CD14-positive monocyte (primary cell): Measurements from ENCODE around the gene SGMS1. TPM values are rescaled to one million over a fixed set of nuclear protein-coding genes. Genes with fewer than 3 reads are reported as not detected.

Experiments
- DNase-seq, 3 donors: peaks; one replicate each; pipeline ENCODE4 v3.0.0-alpha.2; 2011 to 2022
- H2AFZ ChIP-seq: 2 replicates; pipeline ENCODE4 v1.6.0; 2012; ENCODE audit warnings: mild to moderate bottlenecking, low read depth, low read length, inconsistent platforms; ENCODE audit not compliant: insufficient read depth, poor library complexity, severe bottlenecking
- H3K27ac ChIP-seq, 2 donors: 1 replicate in 1 of 2; 2 replicates in 1 of 2; pipeline ENCODE4 v1.5.1; 2012 to 2013; ENCODE audit warnings: low read length in 2 of 2, control low read depth in 1 of 2, inconsistent platforms in 1 of 2, low read depth in 1 of 2, mild to moderate bottlenecking in 1 of 2
- H3K27me3 ChIP-seq, 2 donors: one replicate each; pipeline versions ENCODE4 v1.6.0 to v1.6.1; 2011 to 2013; ENCODE audit warnings: low read length in 2 of 2; ENCODE audit not compliant: control insufficient read depth in 2 of 2, insufficient read depth in 2 of 2
- H3K36me3 ChIP-seq, 2 donors: replicated peaks in 1 of 2; 1 replicate in 1 of 2; 2 replicates in 1 of 2; pipeline versions ENCODE4 v1.5.1 to v1.6.1; 2012 to 2013; ENCODE audit warnings: low read length in 2 of 2, control low read depth in 1 of 2, inconsistent platforms in 1 of 2, mild to moderate bottlenecking in 1 of 2; ENCODE audit not compliant: insufficient read depth in 2 of 2, control insufficient read depth in 1 of 2
- H3K4me1 ChIP-seq, 2 donors: 1 replicate in 1 of 2; 2 replicates in 1 of 2; pipeline versions ENCODE4 v1.5.1 to v1.6.1; 2012 to 2013; ENCODE audit warnings: low read length in 2 of 2, control low read depth in 1 of 2, inconsistent platforms in 1 of 2, mild to moderate bottlenecking in 1 of 2, moderate library complexity in 1 of 2; ENCODE audit not compliant: insufficient read depth in 2 of 2, control insufficient read depth in 1 of 2
- H3K4me2 ChIP-seq: replicated peaks from 2 replicates; pipeline ENCODE3; 2012; ENCODE audit warnings: low read length, moderate library complexity, mild to moderate bottlenecking; ENCODE audit not compliant: poor library complexity, severe bottlenecking; ENCODE audit errors: extremely low read depth
- H3K4me3 ChIP-seq, 3 experiments: fragments of 200-600 bp in 1 of 3; sonication (generic) in 1 of 3; replicated peaks in 1 of 3; 1 replicate in 2 of 3; 2 replicates in 1 of 3; pipeline ENCODE4 v1.5.1; 2011 to 2013; ENCODE audit warnings: low read length in 3 of 3, mild to moderate bottlenecking in 3 of 3, control low read depth in 2 of 3, low read depth in 2 of 3, inconsistent platforms in 1 of 3, moderate library complexity in 1 of 3
- H3K79me2 ChIP-seq: 2 replicates; pipeline ENCODE4 v1.6.0; 2012; ENCODE audit warnings: mild to moderate bottlenecking, control low read depth, inconsistent platforms, low read length, moderate library complexity; ENCODE audit not compliant: insufficient read depth
- H3K9ac ChIP-seq: 2 replicates; pipeline ENCODE4 v1.6.0; 2017; ENCODE audit warnings: low read length, mild to moderate bottlenecking; ENCODE audit not compliant: insufficient read depth, poor library complexity, severe bottlenecking
- H3K9me3 ChIP-seq, 2 donors: replicated peaks in 1 of 2; 1 replicate in 1 of 2; 2 replicates in 1 of 2; pipeline versions ENCODE4 v1.5.1 to v1.6.1; 2012 to 2013; ENCODE audit warnings: low read length in 2 of 2, control low read depth in 1 of 2; ENCODE audit not compliant: control insufficient read depth in 1 of 2, insufficient read depth in 1 of 2
- H4K20me1 ChIP-seq: 2 replicates; pipeline ENCODE4 v1.6.0; 2012; ENCODE audit warnings: mild to moderate bottlenecking, low read length, control low read depth, moderate library complexity; ENCODE audit not compliant: insufficient read depth
- H3K27ac Mint-ChIP-seq, 7 donors: one replicate each; pipeline ENCODE4 v1.8.0; 2020; ENCODE audit warnings: mild to moderate bottlenecking in 7 of 7, mixed read lengths in 7 of 7, moderate library complexity in 6 of 7, inconsistent platforms in 2 of 7
- H3K27me3 Mint-ChIP-seq, 3 donors: one replicate each; pipeline ENCODE4 v1.8.0; 2021 to 2022; ENCODE audit warnings: low read depth in 3 of 3, mild to moderate bottlenecking in 3 of 3, mixed read lengths in 3 of 3, moderate library complexity in 3 of 3, inconsistent platforms in 1 of 3
- H3K36me3 Mint-ChIP-seq, 2 donors: one replicate each; pipeline ENCODE4 v1.8.0; 2020; ENCODE audit warnings: mixed read lengths in 2 of 2, inconsistent platforms in 1 of 2, mild to moderate bottlenecking in 1 of 2
- H3K4me1 Mint-ChIP-seq: one replicate; pipeline ENCODE4 v1.8.0; 2020; ENCODE audit warnings: mild to moderate bottlenecking, mixed read lengths
- H3K4me3 Mint-ChIP-seq, 2 donors: one replicate each; pipeline ENCODE4 v1.8.0; 2020; ENCODE audit warnings: mild to moderate bottlenecking in 2 of 2, mixed read lengths in 2 of 2, moderate library complexity in 1 of 2
- H3K9me3 Mint-ChIP-seq, 7 donors: one replicate each; pipeline ENCODE4 v1.8.0; 2020 to 2022; ENCODE audit warnings: mixed read lengths in 7 of 7, mild to moderate bottlenecking in 6 of 7, moderate library complexity in 6 of 7, inconsistent platforms in 2 of 7
- WGBS: methylation state at CpG from one replicate; pipeline ENCODE4 v1.1.5; 2013; ENCODE audit warnings: missing lambda C conversion rate; ENCODE audit not compliant: insufficient coverage; 5-methylcytosine and 5-hydroxymethylcytosine counted together
- intact Hi-C, 2 donors: fragments of 100-400 bp; cut with micrococcal nuclease; formaldehyde crosslinking; loops; one replicate each; pipeline versions ENCODE4 v1.15.0 to v1.15.1; 2023
- polyA plus RNA-seq, 3 donors: library from polyadenylated mRNA; depleted of rRNA in 1 of 3; unstranded in 2 of 3; stranded (reverse) in 1 of 3; fragments of 300-500 nt in 2 of 3; fragments of >200 nt in 1 of 3; fragmentation: Illumina TruSeq in 2 of 3; gene quantifications; 1 replicate in 2 of 3; 2 replicates in 1 of 3; pipeline ENCODE4 v1.2.3, GENCODE V29; 2012 to 2021
- TF ChIP-seq, protein P1 (sequence below): fragments of 200-600 bp; IDR thresholded peaks from one replicate; pipeline ENCODE4 v1.8.0; 2022; ENCODE audit warnings: antibody characterized with exemption, mild to moderate bottlenecking

Gene SGMS1
- polyA plus RNA-seq, 3 donors: 19.5 to 20.6 (median 20.4) TPM

DNA sequence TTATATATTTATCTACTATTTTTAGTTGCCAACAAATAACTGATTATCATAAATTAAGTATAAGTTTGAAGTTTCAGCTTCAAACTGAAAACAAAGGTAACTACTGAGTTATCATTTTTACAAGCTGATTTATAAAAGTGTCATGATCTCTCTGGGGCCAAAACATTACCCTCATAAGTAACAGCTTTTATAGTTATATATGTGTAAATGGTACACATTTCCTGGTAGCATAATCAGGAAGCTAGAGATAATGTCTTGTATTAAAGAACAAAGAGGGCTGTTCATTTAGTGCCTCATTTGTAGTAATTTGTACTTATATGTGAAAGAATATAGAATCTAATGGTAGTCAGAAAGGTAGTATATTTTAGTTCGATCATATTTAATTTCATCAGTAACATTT lies 162.6 kb downstream of the SGMS1 start:
- H2AFZ ChIP-seq: no peak overlapping the region
- TF ChIP-seq, protein P1, sequence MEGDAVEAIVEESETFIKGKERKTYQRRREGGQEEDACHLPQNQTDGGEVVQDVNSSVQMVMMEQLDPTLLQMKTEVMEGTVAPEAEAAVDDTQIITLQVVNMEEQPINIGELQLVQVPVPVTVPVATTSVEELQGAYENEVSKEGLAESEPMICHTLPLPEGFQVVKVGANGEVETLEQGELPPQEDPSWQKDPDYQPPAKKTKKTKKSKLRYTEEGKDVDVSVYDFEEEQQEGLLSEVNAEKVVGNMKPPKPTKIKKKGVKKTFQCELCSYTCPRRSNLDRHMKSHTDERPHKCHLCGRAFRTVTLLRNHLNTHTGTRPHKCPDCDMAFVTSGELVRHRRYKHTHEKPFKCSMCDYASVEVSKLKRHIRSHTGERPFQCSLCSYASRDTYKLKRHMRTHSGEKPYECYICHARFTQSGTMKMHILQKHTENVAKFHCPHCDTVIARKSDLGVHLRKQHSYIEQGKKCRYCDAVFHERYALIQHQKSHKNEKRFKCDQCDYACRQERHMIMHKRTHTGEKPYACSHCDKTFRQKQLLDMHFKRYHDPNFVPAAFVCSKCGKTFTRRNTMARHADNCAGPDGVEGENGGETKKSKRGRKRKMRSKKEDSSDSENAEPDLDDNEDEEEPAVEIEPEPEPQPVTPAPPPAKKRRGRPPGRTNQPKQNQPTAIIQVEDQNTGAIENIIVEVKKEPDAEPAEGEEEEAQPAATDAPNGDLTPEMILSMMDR: no peak
- no peak overlapping the region for H3K27ac ChIP-seq
- Mint-ChIP-seq H3K27ac (no peak overlapping the region), H3K4me1 (peaks cover 69% of the 10 kb centered on the region), H3K4me3 (no peak overlapping the region), H3K9me3 (peaks cover 0 to 2% (median 0%) of the 10 kb centered on the region in 7 donors), H3K36me3 (peaks cover 13% of the 10 kb centered on the region in 2 donors), H3K27me3 (peaks cover 0 to 2% (median 1%) of the 10 kb centered on the region in 3 donors)
- H4K20me1 ChIP-seq: no peaks in the 10 kb centered on the region
- H3K4me3 ChIP-seq: no peak overlapping the region
- H3K79me2 ChIP-seq: no peaks in the 10 kb centered on the region
- no peak for DNase-seq
- no peaks in the 10 kb centered on the region for H3K27me3 ChIP-seq
- no CpG with 5 or more reads among the region's 1 CpG for WGBS
- no peak overlapping the region for H3K4me2 ChIP-seq
- intact Hi-C loops: no loop called here
- peaks cover 57 to 67% of the 10 kb centered on the region in 2 donors for H3K4me1 ChIP-seq
- H3K36me3 ChIP-seq: peaks cover 0 to 10% of the 10 kb centered on the region in 2 donors
- H3K9ac ChIP-seq: no peak overlapping the region
- H3K9me3 ChIP-seq: no peaks in the 10 kb centered on the region

DNA sequence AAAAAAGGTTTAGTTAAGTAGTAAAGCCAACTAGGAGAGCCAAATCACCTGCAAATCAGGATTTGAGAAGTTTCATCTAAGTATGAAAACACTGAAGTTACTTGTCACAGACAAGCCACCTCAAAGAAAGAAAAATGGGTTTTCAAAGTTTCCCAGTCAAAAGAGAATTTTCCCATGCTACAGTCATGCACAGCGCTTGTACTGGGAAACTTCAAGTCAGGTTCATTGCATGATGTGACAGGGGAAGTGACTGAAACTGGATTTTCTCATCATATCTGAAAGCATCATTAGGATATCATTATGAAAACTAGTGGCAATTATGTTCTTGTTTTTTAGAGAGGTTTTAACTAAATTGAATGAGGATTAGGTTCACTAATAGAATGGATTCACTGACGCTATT lies 167.0 kb downstream of the SGMS1 start:
- no peak overlapping the region for H2AFZ ChIP-seq
- peak in 2 of 3 donors; percentile 33 to 75 for DNase-seq
- no CpG with 5 or more reads among the region's 2 CpGs for WGBS
- H3K4me3 ChIP-seq: no peak overlapping the region
- Mint-ChIP-seq H3K9me3 (peaks cover 0 to 2% (median 0%) of the 10 kb centered on the region in 7 donors), H3K27ac (no peak overlapping the region), H3K36me3 (peaks cover 9 to 11% of the 10 kb centered on the region in 2 donors), H3K27me3 (peaks cover 0 to 2% (median 0%) of the 10 kb centered on the region in 3 donors), H3K4me3 (no peak overlapping the region), H3K4me1 (peaks cover 60% of the 10 kb centered on the region)
- H4K20me1 ChIP-seq: no peaks in the 10 kb centered on the region
- no peak overlapping the region for H3K9ac ChIP-seq
- H3K4me1 ChIP-seq: peaks cover 45 to 55% of the 10 kb centered on the region in 2 donors
- H3K36me3 ChIP-seq: peaks cover 0 to 10% of the 10 kb centered on the region in 2 donors
- H3K4me2 ChIP-seq: no peak overlapping the region
- TF ChIP-seq, protein P1: no peak
- H3K9me3 ChIP-seq: no peaks in the 10 kb centered on the region
- H3K27me3 ChIP-seq: no peaks in the 10 kb centered on the region
- no peaks in the 10 kb centered on the region for H3K79me2 ChIP-seq
- H3K27ac ChIP-seq: no peak overlapping the region
- intact Hi-C loops: no loop called here
